NCI-H1417 treated with DMSO at 0.1 percent for 48 hours (cell line): ENCODE measurements around the gene TMEM203.

Experiments
- DNase-seq: peaks from one replicate; lab custom pipeline; 2025; lab: John Stamatoyannopoulos, UW

TMEM203 gene

DNA sequence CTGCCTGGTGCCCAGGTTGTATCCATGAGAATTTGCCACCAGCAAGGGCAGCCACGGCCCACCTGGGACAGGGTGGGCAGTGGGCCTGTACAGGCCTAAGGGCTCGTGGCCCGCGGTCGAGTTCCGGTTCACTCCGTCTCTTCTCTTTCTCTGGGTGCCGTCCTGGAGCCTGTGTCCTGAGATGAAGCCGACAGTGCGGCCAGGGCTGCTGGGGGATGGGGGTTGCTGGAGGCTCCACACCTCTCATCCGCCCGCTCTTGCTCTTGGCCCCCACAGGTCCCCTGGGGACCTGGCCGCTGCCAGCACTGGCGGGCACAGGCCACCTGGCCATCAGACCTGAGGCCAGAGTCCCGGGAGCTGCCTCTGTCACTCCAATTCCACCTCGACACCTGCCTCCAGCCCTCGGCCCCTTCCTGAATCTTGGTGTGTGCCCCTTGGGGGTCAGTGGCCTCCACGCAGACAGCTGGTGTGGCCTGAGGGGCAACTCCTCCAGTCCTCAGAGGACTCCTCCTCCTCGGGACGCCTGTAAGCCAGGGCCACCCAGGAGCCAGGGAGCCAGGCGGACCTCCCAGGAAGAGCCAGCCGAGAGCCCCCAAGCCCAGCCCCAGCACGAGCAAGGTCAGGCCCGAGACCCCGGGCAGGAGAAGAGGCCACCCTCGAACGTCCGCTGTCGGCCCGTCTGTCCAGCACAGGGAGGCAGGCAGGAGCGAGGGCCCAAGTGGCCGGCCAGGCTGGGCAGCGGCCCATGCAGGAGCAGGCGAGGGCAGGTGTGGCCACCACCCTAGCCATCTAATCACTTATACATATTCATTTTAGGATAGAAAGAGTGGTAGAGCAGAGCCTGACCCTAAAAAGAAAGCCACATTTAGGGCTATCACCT lies 40.8 kb downstream of the TMEM203 start:
- DNase-seq = no peak

DNA sequence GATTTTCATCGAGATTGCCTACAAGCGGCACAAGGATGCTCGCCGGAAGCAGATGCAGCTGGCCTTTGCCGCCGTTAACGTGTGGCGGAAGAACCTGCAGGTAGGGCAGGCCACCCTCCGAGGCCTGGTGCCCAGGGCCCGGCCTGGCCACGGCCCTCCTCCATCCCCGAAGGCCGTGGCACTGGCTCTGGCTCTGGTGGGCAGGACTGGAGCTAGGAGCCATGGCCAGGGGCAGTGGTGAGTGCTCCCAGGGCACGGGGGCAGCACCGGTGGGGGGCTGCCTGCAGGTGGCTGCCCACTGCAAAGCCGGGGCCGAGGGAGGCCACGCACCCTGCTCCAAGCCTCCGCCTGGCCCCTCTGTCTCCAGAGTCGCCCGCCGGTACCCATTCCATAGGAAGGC lies 41.6 kb downstream of the TMEM203 start:
- DNase-seq = no peak

DNA sequence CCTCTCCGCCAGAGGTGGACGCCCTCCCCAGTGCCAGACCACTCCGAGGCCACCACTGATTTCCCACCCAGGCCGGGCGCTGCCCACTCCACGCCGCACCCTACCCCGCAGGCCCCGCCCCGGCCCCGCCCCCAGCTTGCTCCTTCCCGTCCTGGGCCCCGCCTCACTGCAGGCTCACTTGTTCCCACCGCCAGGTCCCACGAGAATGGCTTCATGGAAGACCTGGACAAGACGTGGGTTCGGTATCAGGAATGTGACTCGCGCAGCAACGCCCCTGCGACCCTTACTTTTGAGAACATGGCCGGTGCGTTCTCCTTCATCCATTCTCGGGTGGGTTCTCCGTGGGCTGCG lies 42.1 kb downstream of the TMEM203 start:
- no peak for DNase-seq

DNA sequence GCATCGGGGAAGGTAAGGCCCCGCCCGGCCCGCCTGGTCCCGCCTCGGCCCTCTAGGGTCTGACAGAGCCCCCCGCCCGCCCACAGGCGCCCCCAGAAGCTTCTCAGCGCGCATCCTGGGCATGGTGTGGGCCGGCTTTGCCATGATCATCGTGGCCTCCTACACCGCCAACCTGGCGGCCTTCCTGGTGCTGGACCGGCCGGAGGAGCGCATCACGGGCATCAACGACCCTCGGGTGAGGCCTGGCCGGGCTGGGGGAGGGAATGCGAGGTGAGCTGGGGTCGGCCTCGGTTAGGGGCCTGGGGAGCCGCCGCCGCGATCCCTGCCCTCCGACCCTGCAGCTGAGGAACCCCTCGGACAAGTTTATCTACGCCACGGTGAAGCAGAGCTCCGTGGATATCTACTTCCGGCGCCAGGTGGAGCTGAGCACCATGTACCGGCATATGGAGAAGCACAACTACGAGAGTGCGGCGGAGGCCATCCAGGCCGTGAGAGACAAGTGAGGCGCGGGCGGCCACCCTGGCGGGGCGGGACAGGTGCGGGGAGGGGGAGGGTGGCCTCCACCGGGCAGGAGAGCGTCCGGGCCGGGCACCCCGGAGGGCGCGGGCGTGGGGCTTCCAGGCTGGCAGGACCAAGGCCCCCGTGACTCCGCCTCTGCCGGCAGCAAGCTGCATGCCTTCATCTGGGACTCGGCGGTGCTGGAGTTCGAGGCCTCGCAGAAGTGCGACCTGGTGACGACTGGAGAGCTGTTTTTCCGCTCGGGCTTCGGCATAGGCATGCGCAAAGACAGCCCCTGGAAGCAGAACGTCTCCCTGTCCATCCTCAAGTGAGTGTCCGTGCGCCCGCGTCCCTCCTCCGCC lies 42.7 kb downstream of the TMEM203 start:
- DNase-seq = no peak

DNA sequence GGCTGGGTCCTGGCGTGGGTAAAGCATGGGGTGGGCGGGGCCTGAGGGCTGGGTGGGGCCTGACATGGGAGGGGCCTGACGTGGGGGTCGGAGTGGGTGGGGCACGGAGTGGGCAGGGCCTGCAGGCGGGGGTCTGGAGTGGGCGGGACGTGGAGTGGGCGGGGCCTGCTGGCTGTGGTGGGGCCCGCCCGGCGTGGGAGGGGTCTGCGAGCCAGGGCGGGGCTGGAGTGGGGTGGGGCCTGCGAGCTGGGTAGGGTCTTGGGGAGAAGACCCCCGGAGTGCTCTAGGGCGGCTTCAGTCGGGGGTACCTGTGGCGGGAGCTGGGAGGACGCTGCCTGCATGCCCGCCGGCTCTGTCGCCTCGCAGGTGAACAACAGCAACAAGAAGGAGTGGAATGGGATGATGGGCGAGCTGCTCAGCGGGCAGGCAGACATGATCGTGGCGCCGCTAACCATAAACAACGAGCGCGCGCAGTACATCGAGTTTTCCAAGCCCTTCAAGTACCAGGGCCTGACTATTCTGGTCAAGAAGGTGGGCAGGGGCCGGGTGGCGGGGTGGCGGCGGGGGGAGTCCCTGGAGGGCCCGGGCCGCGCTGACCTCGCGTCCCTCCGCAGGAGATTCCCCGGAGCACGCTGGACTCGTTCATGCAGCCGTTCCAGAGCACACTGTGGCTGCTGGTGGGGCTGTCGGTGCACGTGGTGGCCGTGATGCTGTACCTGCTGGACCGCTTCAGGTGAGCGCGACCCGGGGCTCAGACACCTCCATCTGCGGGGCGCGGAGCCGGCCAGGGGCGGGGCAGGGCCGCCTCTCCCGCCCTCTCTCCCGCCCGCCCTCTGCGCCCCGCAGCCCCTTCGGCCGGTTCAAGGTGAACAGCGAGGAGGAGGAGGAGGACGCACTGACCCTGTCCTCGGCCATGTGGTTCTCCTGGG lies 43.6 kb downstream of the TMEM203 start:
- DNase-seq = no peak

DNA sequence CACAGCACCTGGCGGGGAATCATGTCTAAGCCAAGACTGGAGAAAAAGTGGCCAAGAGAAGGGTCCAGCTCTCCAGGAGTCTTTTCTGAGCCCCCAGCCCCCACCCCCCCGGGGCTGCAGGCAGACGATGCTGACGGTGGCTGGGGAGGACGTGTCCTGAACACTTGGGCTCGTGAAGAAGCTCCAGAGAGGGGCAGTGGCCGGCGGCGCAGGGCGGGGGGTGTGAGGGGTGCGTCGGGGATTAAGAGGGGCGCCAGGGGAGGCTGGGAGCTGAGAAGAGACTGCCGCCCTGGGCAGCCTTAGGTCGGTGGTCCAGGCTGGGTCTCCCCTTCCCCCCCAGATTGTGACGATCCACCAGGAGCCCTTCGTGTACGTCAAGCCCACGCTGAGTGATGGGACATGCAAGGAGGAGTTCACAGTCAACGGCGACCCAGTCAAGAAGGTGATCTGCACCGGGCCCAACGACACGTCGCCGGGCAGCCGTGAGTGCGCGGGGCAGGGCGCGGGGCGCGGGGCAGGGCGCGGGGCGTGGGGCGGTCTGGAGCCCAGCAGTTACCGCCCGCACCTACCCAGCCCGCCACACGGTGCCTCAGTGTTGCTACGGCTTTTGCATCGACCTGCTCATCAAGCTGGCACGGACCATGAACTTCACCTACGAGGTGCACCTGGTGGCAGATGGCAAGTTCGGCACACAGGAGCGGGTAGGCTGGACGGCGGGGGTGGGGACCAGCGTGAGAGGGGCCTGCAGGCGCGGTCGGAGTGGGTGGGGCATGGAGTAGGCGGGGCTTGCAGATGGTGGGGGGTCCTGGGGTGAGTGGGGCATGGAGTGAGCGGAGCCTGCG lies 44.5 kb downstream of the TMEM203 start:
- DNase-seq = no peak

DNA sequence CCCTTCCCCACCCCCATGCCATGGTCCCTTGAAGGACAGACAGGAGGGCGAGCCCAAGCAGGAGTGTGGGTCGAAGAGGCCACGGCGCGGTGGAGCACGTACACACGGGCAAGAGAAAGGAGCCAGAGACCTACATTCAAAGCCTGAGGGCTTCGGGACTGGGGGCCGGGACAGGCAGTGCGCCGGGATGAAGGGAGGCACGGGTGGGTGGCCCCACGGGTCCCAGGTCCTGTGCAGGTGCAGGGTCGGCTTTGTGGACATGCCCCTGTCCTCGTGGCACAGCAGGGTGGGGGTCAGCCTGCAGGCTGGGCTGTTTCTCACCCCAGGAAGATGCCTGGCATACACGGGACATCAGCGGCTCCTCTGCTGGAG lies 45.4 kb downstream of the TMEM203 start:
- DNase-seq = no peak

DNA sequence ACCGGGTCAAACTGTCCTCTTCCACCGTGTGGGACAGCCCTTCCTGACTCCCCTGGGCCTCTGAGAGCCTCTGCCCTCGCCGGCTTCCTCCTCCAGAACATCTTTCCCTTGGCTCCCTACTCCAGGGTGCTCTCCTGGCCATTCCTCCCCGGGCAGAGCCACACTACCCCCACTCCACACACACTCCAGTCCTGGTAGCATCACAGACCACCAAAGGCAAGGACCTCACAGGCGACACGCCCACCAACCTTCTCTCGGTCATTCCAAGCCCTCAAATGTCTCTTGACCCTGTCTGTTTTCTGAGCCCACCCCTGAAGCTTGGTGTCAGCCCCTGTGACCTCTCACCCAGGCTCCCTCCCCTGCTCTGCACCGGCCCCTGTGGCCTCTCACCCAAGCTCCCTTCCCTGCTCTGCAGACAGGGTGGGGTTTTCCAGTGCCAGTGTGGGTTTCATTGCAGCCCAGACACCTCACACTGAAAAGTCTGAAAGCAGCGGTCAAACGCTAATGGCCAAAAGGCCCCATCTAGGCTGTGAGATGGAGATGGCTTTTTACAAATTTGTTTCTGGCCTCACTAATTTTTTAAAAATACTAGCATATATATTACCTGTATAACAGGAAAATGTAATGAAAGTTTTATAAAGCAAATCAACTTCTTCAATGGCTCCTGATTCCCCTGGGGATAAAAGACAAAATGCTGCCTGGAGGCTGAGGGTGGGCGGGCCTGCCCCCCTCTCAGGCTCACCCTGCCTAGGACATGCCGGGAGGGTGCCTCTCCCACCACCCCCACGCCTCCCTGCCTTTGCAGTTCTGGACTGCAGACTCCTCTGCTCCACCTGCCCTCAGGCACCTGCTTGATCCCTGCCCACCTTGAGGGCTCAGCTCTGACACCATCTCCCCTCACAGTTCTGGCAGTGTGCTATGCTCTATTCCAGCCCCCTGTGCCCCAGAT lies 46.1 kb downstream of the TMEM203 start:
- DNase-seq = no peak

DNA sequence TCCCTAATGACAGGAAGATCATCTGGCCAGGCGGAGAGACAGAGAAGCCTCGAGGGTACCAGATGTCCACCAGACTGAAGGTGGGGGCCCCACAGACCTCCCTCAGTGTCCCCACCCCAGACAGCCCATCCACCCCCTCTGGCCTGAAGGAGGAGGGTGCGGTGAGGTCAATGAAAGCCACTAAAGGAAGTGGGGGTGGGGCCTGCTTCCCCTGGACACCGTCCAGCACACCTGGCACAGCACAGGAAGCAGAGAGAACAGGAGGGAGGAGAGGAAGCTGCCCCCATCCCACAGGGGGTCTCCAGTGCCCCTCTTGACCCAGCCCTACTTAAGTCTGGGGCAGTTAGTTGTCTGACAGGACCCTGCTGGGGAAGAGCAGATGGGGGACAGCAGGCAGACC lies 46.8 kb downstream of the TMEM203 start:
- no peak for DNase-seq

DNA sequence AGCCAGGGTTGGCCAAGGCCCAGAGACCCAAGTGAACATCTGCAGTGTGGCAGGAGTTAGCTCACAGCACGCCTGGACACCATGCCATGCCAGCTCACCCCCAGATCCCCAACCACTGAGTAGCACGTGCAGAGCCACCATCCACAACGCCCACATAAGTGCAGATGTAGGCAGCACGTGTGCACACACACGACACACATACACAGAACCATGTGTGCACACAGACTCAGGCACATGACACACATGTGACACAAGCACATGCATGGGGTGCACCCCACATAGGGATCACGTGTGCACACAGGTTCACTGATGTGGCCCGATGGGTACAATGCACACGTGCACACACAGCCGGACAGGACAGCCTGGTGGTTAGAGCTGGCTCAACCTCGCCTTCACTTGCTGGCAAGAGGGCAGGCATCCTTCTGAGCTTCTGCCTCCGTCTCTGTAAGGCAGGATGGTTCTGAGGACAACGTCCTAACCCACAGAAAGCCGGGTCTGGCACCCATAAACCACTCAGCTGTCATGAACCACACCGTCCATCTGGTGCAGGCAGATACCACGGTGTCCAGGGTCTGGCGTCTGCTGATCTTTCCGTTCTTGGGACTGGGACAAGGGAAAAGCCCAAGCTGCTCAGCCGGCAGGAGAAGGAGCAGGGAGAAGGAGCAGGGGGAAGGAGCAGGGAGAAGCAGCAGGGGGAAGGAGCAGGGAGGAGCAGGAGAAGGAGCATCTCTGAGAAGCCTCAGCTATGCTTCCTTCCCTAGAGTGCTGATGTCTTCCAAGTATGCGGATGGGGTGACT lies 47.6 kb downstream of the TMEM203 start:
- no peak for DNase-seq

DNA sequence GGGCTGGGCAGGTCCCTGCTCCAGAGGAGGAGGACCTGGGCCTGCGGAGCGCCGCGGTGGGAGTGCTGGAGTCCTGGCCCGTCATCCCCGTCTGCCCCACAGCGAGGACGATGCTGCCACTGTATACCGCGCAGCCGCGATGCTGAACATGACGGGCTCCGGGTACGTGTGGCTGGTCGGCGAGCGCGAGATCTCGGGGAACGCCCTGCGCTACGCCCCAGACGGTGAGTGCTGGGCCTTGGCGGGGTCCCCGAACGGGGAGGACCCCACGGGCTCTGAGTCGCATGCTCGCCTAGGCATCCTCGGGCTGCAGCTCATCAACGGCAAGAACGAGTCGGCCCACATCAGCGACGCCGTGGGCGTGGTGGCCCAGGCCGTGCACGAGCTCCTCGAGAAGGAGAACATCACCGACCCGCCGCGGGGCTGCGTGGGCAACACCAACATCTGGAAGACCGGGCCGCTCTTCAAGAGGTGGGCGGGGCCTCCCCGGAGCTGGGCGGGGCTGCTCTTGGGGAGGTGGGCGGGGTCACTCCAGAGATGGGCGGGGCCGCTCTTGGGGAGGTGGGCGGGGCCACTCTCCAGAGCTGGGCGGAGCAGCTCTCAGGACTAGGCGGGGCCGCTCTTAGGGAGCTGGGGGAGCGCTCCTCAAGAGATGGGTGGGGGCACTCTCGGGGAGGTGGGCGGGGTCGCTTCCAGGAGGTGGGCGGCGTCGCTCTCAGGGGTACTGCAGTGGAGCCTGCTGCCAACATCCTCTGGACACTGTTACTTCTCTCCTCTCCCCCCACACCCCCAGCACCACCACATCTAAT lies 48.7 kb downstream of the TMEM203 start:
- DNase-seq = no peak
